Measurements from ENCODE around the gene BRK1. TPM values are rescaled to one million over a fixed set of nuclear protein-coding genes. Genes with fewer than 3 reads are reported as not detected.
A peak's percentile ranks its signal among the peaks of the same experiment; 100 is the strongest.

BRK1 gene
- total RNA-seq, 2 donors from 2014 or later: 118 to 126 TPM

DNA sequence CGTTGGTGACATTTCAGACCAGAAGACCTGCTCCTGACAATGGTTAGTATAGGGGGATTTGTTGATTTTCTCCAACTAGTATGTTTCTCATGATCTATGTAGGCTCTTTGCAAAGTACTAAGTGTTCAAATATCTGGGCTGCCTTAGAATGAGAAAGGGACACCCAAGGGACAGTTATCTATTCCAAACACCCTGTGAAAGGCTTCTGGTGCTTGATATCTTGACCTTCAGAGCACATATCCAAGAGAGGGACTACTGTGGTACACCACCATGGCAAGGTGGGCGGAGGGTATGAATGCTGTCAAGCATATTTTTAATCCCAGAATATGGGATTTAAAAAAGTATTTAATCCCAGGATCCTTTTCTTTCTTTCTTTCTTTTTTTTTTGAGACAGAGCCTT is 8.6 kb upstream of the BRK1 start:
- Histone ChIP-seq H3K4me3 (no peak overlapping the region), H3K27ac (no peak overlapping the region), H3K27me3 (replicated peaks; ENCODE audit: insufficient read depth) (no peaks in the 10 kb centered on the region), H3K4me1 (replicated peaks) (no peaks in the 10 kb centered on the region), H3K36me3 (no peaks in the 10 kb centered on the region), H3K9me3 (no peaks in the 10 kb centered on the region)
- no peak for TF ChIP-seq POLR2A (IDR thresholded peaks at IDR 0.05)
- TF ChIP-seq POLR2AphosphoS5 (IDR thresholded peaks at IDR 0.05): no peak
- no peak for TF ChIP-seq CTCF (IDR thresholded peaks at IDR 0.05)
- WGBS: 88% methylated on average over 2 of the region's 2 CpGs
- DNase-seq (ENCODE audit: low spot score): no peak
- intact Hi-C loops (cut with DNase I): no loop called here

DNA sequence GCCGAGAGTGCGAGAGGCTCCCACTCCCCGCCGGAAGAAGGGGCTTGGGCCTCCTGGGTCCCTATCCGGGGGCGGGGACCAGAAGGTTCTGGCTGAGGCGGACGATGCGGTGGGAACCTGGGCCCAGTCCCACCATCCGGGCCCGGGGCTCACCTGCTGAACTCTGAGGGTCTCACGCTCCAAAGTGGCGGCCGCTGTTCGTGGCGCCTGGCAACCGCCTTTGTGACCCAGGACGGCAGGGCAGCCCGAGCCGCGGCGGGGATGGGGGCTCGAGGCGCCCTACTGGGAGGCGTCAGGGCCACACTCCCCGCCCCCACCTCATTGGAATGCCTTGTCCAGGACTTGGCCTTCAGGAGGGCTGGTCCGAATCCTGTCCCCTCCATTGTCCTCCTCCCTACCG is 7.4 kb upstream of the BRK1 start, which contains the start of gene FANCD2OS:
TSS of gene FANCD2OS (minus strand) at position 165 of the 400 bp plus-strand sequence. CDS start 3,481 bp downstream, outside the sequence.
- intact Hi-C loops (cut with DNase I): no loop called here
- Histone ChIP-seq H3K27ac (no peak within 1 kb of the TSS), H3K4me1 (replicated peaks) (no peaks in the 10 kb centered on the region), H3K27me3 (replicated peaks; ENCODE audit: insufficient read depth) (no peaks in the 10 kb centered on the region), H3K9me3 (no peaks in the 10 kb centered on the region), H3K4me3 (no peak within 1 kb of the TSS), H3K36me3 (no peaks in the 10 kb centered on the region)
- DNase-seq (ENCODE audit: low spot score): no peak
- 70% methylated on average over 21 of the region's 28 CpGs for WGBS
- TF ChIP-seq POLR2A (IDR thresholded peaks at IDR 0.05) (no peak), CTCF (IDR thresholded peaks at IDR 0.05) (no peak), POLR2AphosphoS5 (IDR thresholded peaks at IDR 0.05) (no peak)

DNA sequence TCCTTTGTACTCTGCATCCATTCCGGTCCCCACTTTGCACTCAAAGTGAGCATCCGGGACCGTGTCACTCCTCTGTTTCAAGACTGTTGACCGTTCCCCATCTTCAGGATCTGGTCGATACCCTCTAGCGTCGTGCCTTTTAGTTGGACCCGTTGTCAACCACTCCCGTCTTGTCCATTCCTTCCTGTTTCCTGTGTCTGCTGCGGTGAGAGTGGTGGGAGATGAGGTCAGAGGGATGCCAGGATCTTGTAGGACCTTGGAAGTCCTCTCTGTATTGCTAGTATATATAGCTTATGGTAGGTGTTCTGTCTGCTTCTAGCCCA is 624 bp downstream of the BRK1 start:
- TF ChIP-seq POLR2AphosphoS5 (IDR thresholded peaks at IDR 0.05) (no peak), CTCF (IDR thresholded peaks at IDR 0.05) (no peak), POLR2A (IDR thresholded peaks at IDR 0.05) (no peak)
- peak overlapping the region; percentile 75 to 84 for H3K4me3 ChIP-seq
- peak overlapping the region; percentile 68 to 74 for H3K27ac ChIP-seq
- intact Hi-C loops (cut with DNase I): loop anchor here (10.0 kb wide), 2 partner anchors 109 to 171 kb away; no protein-coding TSS in a partner anchor
- DNase-seq (ENCODE audit: low spot score): no peak
- WGBS: 0% methylated on average over 10 of the region's 10 CpGs
- H3K36me3 ChIP-seq: no peaks in the 10 kb centered on the region
- H3K27me3 ChIP-seq (replicated peaks; ENCODE audit: insufficient read depth): no peaks in the 10 kb centered on the region
- H3K4me1 ChIP-seq (replicated peaks): no peaks in the 10 kb centered on the region
- no peaks in the 10 kb centered on the region for H3K9me3 ChIP-seq

DNA sequence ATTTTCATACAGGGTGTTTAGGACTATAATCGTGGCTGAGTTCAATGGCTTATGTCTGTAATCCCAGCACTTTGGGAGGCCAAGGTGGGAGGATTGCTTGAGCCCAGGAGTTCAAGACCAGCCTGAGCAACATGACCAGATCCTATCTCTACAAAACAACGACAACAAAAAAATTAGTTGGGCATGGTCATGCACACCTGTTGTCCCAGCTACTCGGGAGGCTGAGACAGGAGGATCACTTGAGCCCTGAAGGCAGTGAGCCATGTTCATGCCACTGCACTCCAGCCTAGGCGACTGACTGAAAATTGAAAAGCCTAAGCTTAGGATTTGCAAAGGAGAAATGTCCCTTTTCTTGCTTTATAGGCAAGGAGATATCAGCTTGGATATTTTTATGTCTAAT is 1.5 kb downstream of the BRK1 start:
- H3K4me3 ChIP-seq: no peak overlapping the region
- H3K4me1 ChIP-seq (replicated peaks): no peaks in the 10 kb centered on the region
- H3K27ac ChIP-seq: no peak overlapping the region
- H3K36me3 ChIP-seq: no peaks in the 10 kb centered on the region
- DNase-seq (ENCODE audit: low spot score): no peak
- intact Hi-C loops (cut with DNase I): loop anchor here (10.0 kb wide), 2 partner anchors 108 to 172 kb away; no protein-coding TSS in a partner anchor
- no peak for TF ChIP-seq CTCF (IDR thresholded peaks at IDR 0.05)
- TF ChIP-seq POLR2A (IDR thresholded peaks at IDR 0.05): no peak
- no peak for TF ChIP-seq POLR2AphosphoS5 (IDR thresholded peaks at IDR 0.05)
- H3K9me3 ChIP-seq: no peaks in the 10 kb centered on the region
- no peaks in the 10 kb centered on the region for H3K27me3 ChIP-seq (replicated peaks; ENCODE audit: insufficient read depth)
- 87% methylated on average over 4 of the region's 4 CpGs for WGBS

GRCh38 chr3:10119376-10119775 is 3.9 kb downstream of the BRK1 start:
- Histone ChIP-seq H3K4me3 (no peak overlapping the region), H3K27ac (no peak overlapping the region), H3K9me3 (no peaks in the 10 kb centered on the region), H3K27me3 (replicated peaks; ENCODE audit: insufficient read depth) (no peaks in the 10 kb centered on the region), H3K4me1 (replicated peaks) (no peaks in the 10 kb centered on the region), H3K36me3 (no peaks in the 10 kb centered on the region)
- intact Hi-C loops (cut with DNase I): loop anchor here (10.0 kb wide), 2 partner anchors 105 to 175 kb away; no protein-coding TSS in a partner anchor
- DNase-seq (ENCODE audit: low spot score): no peak
- TF ChIP-seq POLR2AphosphoS5 (IDR thresholded peaks at IDR 0.05) (no peak), CTCF (IDR thresholded peaks at IDR 0.05) (no peak), POLR2A (IDR thresholded peaks at IDR 0.05) (no peak)
- 84% methylated on average over 4 of the region's 4 CpGs for whole genome bisulfite sequencing
